ENCODE results near the gene S100B. TPM values are rescaled to one million over a fixed set of nuclear protein-coding genes. Genes with fewer than 3 reads are reported as not detected.
A peak's percentile ranks its signal among the peaks of the same experiment; 100 is the strongest.

The S100B gene
- total and polyA plus RNA-seq, 2 donors (not counting 3 experiments of a cell fraction or from before 2014, with no cell fraction given) = not detected

DNA sequence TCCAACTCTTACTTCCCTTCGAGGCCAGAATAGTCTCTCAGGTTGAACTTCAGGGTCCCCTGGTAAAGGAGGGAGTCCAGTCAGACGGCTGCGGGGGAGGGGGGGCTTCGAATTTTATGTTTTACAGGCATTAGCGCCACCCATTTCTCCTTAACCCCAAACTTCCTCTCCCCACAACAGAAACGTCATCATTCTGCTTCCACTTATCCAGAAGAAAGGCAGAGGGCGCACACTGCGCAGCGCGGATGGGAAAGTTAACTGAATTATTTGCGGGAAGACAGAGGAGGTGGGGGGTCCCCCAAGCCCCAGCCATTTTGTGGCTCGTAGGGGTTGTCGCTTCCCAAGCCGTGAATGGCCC lies 30.1 kb upstream of the S100B start:
- Histone ChIP-seq H3K27me3 (ENCODE audit: control insufficient read depth in 2 of 2, insufficient read depth in 2 of 2, low read length in 2 of 2) (no peaks in the 10 kb centered on the region), H3K27ac (ENCODE audit: insufficient read depth, low read depth, low read length) (peak overlapping the region; percentile 39), H3K79me2 (ENCODE audit: control insufficient read depth, insufficient read depth, low read length) (peaks cover 34% of the 10 kb centered on the region), H3K9ac (replicated peaks; ENCODE audit: extremely low read depth, insufficient read depth, low read length) (peak overlapping the region; percentile 50), H4K20me1 (replicated peaks; ENCODE audit: control insufficient read depth, extremely low read depth, insufficient read depth, low read length) (peaks cover under 1% of the 10 kb centered on the region), H3K9me1 (replicated peaks; ENCODE audit: control insufficient read depth, extremely low read depth, insufficient read depth, low read length) (no peaks in the 10 kb centered on the region), H2AFZ (ENCODE audit: low read depth, low read length) (peak overlapping the region; percentile 30), H3K36me3 (ENCODE audit: control insufficient read depth in 2 of 2, extremely low read depth in 1 of 2, insufficient read depth in 2 of 2, low read length in 2 of 2) (no peaks in the 10 kb centered on the region), H3K4me1 (ENCODE audit: control insufficient read depth, extremely low read depth, insufficient read depth, low read length) (peaks cover 28% of the 10 kb centered on the region), H3K9me3 (replicated peaks; ENCODE audit: control insufficient read depth, insufficient read depth, low read length) (no peaks in the 10 kb centered on the region), H3K4me3 (replicated peaks in 1 of 3; ENCODE audit: insufficient read depth in 1 of 3, low read depth in 1 of 3, low read length in 3 of 3) (peak overlapping the region; percentile 14 to 90 (median 28)), H3K4me2 (ENCODE audit: insufficient read depth, low read length) (peak overlapping the region; percentile 53)
- no peak for FAIRE-seq
- TF ChIP-seq CTCF (IDR thresholded peaks at IDR 0.05; ENCODE audit: extremely low read depth in 1 of 2, insufficient read depth in 1 of 2, low read depth in 1 of 2, low read length in 2 of 2) (peak in 1 of 2 donors; percentile 13), GATA2 (IDR thresholded peaks at IDR 0.05; ENCODE audit: insufficient read depth, insufficient read length, low read depth, low read length) (no peak), EZH2 (IDR thresholded peaks at IDR 0.05; ENCODE audit: borderline replicate concordance, low read depth, low read length, severe bottlenecking) (no peak), POLR2AphosphoS5 (IDR thresholded peaks at IDR 0.05; ENCODE audit: insufficient read depth, low read depth, low read length) (no peak)
- TF ChIP-seq, protein P1, sequence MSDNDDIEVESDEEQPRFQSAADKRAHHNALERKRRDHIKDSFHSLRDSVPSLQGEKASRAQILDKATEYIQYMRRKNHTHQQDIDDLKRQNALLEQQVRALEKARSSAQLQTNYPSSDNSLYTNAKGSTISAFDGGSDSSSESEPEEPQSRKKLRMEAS (IDR thresholded peaks at IDR 0.05; ENCODE audit: insufficient read depth, insufficient read length) = no peak
- BruUV-seq (replicated peaks) = TSS peak; percentile 78
- dilution Hi-C loops (cut with MboI; ENCODE audit: extremely low pct_ligation_motif_present, low sequenced_read_pairs) (no loop called here), intact Hi-C loops (cut with micrococcal nuclease) (no loop called here)
- ChIA-PET POLR2A (interaction anchor here (0.7 kb wide), 2 partner anchors 18 to 26 kb away, joined by 3 to 4 read pairs; no protein-coding TSS in a partner anchor), CTCF (interaction anchor here (0.7 to 1.9 kb wide), 4 partner anchors 8 to 453 kb away, joined by 3 to 5 read pairs (median 4); no protein-coding TSS in a partner anchor)
- peak; percentile 89 for DNase-seq (ENCODE audit: low read depth, low spot score)

Measured in endothelial cell of umbilical vein (primary cell).